Activated T-cell treated with anti-CD3 and anti-CD28 coated beads, Interleukin-2, amount 50 U/mL, for 48 hours (primary cell): ENCODE results near the gene GGT6.
A peak's percentile ranks its signal among the peaks of the same experiment; 100 is the strongest.

Experiments used
- DNase-seq, 2 experiments: peaks; one replicate each; pipeline ENCODE4 v3.0.0-alpha.2; 2020

The GGT6 gene

DNA sequence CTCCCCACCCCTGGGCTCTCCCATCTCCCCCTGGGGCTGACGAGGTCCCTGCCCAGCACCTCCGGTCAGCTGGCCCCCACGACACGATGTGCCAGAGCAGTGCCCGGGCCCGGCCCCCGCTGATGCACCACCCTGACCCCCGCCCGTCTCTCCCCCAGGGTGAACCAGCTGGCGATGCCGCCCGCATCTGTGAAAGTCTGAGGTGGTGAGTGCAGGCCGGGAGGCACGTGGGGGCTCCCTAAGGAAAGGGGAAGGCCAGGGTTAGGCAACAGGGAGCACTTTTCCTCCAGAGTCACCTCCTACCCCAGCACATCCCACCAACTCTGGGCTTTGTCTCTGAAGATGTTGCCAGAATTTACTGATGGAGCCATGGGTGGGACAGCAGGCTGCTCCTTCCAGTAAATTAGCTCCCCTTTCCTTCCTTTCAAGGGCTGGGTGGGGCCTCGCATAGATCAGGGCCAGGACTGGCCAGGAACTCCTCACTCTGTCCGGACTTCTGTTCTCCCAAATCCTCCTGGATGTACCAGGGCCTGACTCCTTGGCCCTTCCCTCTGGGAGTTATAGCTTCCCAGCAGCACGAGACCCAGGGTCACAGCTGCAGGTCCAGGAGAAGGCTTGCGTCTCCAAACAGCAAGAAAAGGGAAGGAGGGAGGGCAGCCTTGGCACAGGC lies 23.5 kb downstream of the GGT6 start:
- DNase-seq, result no peak

DNA sequence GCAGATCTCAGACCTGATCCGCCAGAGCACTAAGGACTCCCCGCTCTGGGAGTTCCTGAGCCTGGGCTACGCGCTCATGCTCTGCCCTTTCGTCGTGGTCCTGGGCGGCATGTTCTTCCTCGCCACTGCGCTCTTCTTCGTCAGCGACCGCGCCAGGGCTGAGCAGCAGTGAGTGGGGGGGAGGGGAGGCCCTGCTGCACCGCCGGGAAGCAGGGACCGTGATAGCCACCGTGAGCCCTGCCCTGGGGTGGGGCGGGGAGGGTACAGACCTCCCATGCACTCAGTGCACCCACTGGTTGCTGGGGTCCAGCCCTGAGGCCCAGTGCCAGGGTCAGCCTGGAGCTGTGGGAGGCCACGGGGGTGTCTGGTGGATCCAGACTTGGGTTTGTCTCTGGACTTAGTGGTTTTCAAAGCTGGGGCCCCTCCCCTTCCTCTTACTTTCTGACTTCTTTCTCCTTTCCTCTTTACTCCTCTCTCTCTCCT lies 24.1 kb downstream of the GGT6 start:
- DNase-seq, result no peak

DNA sequence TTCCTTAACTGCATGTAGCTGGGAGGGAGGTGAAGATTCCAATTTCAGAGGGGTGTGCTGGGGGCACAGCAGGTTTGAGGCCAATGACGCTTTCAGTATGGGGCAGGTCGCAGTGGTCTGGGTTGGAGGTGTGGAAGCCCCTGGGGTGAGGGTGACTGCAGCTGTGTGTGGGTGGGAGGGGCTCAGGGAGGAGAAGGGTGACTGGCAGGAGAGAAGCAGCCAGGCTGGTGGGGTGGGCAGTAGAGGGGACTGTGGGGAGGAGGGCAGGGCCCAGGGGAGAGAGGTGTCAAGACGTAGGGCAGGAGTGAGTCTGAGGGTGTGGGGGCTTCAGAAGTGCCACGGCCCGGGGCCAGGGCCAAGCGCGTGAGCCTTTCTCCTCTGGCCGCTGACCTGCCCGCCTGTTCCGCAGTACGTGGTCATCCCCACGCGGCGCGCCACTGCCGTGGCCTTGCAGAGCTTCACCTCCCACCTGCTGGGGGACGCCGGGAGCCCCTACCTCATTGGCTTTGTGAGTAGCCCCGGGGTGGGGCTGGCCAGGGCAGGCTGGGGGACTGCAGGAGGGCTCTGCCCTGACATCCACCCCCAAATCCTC lies 24.6 kb downstream of the GGT6 start:
- DNase-seq, result no peak

DNA sequence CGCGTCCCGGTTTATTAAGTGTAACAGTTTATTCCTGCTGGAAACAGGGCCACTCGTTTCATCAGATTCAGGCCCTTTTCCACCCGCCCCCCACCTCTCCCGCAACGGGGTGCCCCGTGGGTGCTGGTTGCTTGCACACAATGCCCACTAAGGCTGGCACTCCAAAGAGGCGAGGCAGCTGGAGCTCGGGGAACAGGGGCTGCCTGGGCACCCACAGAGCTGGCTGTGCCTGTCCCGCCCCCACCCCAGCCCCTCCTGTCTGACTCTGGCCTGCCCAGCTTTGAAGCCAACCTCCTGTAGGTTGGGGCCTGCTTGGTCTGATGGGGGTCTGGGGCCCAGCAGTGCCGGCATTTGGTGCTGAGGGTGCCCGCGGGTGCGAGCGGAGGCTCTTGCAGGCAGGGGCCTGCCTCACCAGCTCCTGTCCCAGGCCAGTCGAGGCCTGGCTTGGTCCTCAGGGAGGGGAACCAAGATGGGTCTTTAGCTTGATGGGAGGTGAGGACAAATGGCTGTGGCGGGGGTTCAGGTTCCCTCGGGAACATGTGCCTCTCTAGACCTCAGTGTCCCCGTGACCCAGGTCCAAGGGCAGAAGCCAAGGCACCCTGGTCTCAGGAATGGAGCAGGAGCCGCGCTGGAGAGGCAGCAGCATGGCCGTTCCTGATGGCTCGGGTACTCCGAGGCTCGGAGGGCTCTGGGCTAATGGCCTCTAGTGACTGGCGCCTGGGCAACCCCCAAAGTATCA lies 25.3 kb downstream of the GGT6 start:
- DNase-seq, result peak; percentile 35 to 40

DNA sequence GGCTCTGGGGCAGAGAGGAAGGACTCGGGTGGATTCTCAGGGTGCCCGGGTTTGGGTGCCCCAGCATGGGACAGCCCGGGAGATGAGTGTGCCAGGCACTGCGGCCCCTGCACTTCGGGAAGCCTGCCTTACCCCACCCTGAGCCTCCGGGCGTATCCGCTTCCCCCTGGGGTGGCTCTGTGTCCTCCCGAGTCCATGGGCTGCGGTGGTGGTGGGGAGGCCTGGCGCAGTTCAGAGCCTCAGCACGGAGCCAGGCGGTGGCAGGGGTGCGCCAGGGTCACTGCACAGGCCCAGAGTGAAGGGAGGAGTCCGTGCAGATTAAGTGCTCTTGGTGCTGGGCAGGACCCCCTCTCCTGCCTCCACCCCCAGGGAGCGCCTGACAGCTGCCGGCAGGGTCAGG lies 25.9 kb downstream of the GGT6 start:
- DNase-seq, result no peak

DNA sequence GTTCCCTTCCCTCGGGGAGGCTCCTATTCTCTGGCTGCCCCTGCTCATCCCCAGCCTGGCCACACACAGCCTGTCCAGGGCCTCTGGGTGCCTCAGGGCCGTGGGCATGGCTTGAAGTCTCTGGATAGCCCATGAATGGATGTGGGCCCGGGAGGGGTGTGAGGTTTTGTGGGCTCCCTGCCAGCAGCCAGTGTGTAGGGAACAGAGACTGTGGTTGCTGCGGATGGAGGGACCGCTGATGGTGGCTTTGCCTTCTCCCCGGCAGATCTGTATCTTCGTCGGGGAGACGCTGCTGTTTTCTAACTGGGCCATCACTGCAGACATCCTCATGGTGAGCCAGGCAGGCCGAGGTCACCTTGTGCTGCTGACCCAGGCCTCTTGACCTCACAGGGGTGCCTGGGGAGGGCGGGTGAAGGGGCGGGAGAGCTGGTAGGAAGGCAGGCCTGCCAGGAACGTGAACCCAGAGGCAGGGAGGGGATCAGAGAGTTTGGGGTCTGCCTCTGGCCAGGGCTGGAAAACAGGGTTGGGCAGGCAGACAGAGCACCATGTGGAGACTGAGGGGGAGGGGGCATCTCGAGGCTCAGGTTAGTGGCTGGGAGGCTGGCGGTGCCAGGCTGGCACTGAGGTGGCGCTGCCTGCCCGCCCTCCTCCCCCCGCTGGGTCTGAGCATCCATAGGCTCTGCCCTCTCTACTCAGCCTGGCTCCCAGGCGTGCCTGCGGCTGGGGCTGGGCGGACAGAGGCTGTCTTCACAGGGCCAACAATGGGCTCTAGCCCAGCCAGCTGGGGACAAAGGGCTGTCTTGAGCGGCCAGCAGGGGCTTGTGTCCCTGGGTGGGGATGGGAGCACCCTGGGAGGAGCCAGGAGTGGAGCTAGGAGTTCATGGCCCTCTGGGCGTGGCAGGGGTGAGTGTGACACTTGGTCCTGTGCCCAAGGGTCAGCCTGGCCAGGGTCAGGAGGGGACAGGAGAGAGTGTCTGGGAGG lies 26.6 kb downstream of the GGT6 start:
- peak; percentile 41 to 46 for DNase-seq

DNA sequence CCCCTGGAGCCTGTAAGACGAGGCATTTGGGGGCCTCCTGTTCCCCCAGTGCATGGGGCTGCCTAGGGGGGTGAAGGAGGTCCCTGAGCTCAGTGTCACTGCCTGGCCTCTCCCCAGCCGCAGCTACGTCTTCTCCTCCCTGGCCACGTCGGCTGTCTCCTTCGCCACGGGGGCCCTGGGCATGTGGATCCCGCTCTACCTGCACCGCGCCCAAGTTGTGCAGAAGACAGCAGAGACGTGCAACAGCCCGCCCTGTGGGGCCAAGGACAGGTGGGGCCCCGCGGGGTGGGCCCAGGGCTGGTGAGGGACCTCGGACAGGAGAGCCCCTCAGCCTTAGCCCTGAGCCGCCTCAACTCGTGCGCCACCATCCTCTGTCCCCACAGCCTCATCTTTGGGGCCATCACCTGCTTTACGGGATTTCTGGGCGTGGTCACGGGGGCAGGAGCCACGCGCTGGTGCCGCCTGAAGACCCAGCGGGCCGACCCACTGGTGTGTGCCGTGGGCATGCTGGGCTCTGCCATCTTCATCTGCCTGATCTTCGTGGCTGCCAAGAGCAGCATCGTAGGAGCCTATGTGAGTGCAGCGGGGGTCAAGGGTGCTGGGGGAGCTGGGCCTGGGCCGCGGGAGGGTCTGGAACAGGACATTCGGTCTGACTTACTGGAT lies 27.4 kb downstream of the GGT6 start:
- DNase-seq, result no peak

DNA sequence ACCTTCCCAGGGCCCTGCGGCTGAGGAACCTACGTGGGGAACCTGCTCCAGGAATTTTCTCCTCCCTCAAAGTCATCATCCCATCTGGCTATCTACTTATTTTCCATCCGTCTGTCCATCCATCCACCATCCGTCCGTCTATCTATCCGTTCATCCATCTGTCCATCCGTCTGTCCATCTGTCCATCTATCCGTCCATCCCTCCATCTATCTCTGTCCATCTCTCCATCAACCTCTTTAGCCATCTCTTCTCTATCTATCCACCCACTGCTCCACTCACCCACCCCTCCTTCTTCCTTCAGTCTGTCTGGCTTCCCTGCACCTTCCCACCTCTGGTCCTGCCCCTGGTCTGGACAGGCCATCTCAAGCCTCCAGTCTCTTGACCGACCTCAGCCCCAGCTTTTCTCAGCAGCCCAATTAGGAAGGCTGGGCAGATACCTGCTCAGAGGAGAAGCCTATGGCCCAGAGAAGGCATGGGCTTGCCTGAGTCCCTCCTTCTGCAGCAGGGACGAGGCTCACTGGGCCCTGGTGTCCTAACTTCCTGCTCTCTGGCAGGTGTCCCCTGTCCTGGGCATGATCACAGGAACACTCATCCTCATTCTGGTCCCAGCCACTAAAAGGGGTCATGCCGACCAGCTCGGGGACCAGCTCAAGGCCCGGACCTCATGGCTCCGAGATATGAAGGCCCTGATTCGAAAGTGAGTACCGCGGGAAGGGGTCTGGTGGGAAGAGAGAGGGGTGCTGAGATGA lies 28.2 kb downstream of the GGT6 start:
- no peak for DNase-seq

DNA sequence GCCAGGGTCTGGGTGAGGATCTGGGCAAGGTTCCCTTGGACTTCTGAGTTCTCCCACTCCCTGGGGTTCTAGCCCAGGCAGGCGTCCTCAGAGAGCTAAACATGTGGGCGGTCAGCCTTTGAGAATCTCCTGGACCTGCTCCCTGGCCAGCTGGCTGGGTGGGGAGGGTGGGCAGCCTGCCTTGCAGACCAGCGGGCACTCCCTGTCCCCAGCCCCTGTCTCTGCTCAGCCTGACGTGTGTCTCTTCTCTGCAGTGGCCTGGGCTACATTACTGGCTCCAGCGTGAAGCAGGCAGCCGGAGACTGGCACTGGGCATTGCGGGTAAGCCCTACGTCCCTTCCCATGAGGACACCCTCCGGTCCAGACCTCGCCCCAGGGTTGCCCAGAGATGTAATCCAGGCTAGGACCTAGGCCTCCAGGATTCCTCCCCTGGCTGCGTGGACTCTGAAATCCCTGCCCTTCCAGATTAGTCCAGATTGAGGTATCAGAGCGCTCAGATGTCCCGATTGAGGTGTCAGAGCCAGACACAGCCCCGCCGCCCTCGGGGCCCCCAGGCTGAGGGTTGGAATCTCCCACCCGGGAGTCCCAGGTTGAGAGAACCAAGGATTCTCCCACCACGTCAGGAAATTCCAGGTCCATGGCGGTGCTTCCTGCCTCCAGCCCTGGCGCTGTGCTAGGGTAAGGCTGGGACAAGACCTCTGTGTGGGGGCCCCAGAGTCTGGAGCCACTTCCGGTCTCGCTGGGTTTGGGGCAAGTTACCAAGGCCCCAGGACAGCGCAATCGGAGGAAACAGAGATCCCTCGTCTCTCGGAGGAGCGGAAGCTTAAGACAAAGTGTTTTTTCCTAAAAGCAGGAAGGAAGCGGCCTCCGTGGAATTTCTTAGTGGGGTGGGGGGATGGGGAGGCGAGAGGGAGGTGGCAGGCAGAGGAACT lies 29.3 kb downstream of the GGT6 start:
- no peak for DNase-seq

DNA sequence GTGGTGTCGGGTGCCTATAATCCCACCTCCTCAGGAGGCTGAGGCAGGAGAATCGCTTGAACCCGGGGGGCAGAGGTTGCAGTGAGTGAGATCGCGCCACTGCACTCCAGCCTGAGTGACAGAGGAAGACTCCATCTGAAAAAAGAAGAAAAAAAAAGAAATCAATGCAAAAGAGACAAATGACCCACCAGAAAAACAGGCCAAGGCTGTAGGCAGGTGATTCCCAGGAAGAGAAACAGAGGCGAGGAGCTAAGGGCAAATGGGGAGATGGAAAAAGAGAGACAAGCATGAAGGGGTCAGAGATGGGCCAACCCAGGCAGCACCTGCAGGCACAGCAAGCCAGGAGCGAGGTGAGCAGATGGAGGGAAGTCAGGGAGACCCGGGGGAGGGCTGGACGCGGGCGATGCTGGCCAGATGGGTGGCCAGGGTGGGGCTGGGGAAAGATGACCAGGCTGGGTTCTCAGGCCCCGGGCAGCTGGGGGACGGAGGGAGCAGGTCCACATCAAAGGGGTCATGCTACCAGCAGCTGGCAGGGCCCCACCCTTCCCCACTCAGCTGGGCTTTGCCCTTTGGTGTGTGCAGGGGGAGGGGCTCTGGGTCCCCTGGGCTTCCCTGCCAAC lies 30.7 kb downstream of the GGT6 start:
- DNase-seq, result no peak

DNA sequence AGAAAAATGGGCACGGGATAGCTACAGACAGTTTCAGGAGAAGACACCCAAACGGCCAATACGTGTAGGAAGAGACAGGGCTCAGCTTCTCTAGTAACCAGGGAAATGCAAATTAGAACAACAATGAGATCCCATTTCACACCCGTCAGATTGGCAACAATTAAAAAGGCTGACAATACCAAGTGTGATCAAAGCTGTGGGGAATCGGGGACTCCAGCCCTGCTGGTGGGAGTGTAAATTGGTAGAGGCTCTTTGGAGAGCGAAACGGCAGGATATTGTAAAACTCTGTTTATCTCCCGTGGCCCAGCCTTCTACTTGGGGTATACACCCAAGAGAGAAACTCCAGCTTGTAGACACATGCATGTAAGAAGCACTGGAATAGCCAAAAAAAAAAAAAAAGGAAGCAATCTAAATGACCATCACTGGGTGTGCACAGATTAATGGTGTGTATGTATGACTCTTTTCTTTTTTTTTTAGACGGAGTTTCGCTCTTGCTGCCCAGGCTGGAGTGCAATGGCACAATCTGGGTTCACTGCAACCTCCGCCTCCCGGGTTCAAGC lies 32.7 kb downstream of the GGT6 start:
- no peak for DNase-seq

DNA sequence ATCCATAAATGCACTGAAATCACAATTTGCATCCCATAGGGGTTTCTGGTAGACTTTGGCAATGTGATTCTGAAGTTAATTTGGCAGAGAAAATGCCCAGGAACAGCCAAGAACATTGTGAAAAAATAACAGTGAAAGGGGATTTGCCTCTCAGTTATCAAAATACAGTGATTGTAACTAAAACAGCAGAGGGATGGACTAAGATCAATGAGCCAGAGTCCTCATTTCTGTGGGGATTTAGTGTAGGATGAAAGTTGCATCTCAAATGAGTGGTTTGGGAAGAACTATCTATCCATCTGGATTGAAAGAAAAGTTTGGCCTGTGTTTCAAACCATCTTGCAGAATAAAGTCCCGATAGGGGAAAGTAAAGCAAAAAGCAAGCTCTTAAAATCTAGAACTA lies 33.2 kb downstream of the GGT6 start:
- DNase-seq, result no peak

DNA sequence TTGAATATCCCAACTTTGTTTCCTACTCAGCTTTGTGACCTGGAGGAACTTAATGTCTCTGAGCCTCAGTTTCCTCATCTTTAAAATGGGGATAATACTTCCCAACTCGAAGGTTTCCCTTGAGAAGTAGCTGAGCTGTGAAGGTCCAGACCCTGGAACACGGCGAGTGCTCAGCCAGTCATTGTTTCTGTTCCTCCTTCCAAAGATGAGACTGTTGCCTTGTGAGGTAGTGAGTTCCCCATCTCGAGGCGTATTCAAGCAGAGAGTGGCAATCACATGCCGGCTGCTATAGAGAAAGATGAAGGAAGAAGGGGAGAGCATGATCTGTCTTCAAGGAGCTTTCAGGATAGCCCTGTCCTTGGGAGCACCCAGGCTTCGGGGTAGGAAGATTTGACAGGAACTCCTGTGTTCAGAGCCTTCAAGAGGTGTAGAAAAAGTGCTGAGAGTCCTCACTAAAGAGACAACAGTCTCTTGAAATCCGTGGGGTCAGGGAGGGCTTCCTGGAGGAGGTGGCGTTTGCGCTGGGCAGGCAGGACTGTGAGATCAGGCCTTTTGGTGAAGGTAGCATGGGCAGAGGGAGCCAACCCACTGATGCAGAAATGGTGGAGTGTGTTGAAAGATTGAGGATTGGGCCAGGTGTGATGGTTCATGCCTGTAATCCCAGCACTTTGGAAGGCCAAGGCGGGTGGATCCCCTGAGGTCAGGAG lies 34.5 kb downstream of the GGT6 start:
- no peak for DNase-seq

DNA sequence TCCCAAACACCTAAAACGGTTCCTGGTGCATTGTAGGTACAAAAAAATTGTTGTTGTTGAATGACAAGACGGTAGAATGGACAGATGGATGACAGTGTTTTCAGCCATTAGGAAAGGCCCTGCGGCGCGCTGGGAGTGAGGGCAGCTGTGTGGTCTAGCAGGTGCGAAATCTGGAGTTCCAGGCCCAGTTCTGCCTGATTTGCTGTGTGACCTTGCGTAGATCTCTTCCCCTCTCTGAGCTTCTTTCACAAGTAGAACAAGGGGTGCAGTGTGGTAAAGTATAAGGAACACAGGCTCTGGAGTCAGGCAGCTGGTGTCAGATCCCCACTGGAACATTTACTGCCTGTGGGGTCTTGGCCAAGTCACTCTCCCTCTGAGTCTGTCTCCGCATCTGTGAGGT lies 36.4 kb downstream of the GGT6 start:
- DNase-seq, result no peak

DNA sequence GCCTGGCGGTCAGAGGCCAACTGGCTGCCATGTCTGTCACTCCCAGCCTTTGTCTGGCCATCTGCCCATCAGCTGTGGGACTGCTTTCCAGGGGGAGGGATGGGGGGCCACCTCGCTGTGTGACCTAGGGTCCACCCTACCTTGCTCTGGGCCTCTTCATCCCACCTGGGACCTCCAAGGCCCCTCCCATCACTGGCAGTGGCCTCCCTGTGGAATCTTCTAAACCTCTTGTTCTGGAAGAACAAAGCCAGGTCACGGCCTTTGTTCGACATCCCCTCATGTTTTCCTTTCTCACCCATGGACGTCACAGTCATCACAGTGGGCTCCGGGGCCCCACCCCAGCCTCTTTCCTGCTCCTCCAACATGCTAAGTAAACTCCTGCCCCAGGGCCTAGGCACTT lies 37.7 kb downstream of the GGT6 start:
- no peak for DNase-seq

DNA sequence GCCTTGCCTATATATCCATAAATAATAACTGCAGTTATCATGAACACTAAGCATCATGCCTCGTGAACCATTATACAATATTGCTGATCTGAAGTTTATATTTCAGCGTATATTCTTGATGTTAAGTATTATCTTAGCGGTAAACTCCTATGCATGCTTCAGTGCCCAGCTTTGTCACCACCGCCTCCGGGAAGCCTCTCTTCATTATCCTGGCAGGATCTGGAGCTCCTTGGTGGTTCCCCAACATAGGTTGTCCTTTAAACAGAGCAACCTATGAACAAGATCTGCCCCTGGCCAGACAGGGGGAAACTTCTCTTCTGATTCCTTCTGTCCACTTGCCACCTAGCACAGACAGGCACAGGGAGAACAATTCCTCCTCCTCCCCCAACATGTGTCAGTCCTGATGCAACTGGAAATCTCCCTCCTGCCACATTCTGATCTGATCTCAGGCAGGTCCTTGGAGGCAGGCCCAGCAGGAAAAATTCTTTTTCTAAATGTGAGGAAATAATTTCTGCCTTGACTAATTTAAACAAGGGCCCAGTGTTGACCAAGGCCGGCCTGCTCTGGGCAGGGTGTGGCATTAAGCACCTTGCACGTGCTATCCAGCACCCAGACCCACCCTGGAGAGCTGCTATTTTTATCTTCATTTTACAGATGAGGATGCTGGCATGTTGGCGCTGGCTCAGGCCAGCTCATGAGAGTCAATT lies 39.3 kb downstream of the GGT6 start:
- no peak for DNase-seq

DNA sequence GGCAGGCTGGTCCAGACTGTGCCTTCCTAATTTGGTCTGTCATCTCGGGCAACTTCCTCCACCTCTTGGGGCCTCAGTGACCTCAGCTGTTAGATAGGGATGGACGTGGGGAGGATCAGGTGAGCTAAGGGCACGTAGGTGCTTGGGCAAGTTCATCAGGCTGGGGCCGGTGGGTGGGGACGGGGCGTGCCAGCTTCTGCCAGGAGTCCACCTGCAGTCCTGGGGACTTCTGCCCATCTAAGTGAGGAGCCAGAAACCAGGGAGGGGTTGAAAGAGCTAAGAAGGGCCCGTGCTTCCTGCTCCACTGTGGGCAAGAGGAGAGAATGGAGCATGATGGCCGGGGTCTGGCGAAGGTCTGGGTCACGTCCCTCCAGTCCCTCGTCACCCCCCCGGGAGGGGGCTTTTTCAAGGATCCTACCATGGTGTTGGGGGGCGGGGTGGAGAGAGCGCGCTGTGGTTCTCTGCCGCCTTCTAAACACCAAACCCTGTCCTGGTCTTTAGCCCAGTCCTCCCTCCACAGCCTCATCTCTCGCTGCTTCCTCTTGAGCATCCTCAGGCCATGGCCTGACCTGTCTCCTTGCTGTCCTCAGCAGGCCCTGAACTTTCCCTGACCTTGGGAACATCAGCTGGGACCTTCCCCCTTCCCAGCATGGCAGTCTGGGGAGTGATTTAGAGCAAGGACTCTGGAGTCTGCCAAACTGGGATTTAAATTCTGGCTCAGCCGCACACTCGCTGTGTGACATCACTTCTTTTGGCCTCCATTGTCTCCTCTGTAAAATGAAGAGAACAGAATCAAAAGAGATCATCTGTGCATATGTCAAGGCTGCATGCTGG lies 40.1 kb downstream of the GGT6 start:
- no peak for DNase-seq
